GM19025 (cell line): ENCODE measurements around the gene SLC39A11.
"Not testable (repeated sequence)": the region's sequence is repeated elsewhere in the genome, so short reads cannot be mapped to it uniquely, and the experiment has no call there.

Source experiments
- ATAC-seq: cut with Tn5 transposase; IDR thresholded peaks from one replicate; pipeline ENCODE4 v1.9.1; 2021; ENCODE audit warnings: mild to moderate bottlenecking, low read depth, moderate library complexity; ENCODE audit not compliant: unreplicated experiment

SLC39A11 gene

DNA sequence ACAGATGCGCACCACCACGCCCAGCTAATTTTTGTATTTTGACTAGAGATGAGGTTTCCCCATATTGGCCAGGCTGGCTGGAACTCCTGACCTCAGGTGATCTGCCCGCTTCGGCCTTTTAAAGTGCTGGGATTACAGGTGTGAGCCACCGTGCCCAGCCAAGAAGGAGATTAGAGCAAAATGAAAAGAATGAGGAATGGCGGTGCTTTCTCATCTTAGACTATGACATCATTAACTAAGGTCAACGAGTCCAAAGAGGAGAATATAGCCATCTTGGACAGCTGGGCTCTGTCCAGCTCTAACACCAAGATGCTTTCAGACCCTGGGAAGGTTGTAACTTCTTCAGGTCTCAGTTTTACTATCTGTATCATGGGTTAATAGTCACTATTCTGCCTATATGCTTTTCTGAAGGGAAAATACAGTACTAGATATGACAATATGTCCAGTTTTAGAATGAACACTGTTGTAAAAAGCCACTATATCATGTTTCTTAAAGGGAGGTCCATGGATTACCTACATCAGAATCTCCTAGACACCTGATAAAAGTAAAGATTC is 76.7 kb downstream of the SLC39A11 start:
- ATAC-seq, result no peak

DNA sequence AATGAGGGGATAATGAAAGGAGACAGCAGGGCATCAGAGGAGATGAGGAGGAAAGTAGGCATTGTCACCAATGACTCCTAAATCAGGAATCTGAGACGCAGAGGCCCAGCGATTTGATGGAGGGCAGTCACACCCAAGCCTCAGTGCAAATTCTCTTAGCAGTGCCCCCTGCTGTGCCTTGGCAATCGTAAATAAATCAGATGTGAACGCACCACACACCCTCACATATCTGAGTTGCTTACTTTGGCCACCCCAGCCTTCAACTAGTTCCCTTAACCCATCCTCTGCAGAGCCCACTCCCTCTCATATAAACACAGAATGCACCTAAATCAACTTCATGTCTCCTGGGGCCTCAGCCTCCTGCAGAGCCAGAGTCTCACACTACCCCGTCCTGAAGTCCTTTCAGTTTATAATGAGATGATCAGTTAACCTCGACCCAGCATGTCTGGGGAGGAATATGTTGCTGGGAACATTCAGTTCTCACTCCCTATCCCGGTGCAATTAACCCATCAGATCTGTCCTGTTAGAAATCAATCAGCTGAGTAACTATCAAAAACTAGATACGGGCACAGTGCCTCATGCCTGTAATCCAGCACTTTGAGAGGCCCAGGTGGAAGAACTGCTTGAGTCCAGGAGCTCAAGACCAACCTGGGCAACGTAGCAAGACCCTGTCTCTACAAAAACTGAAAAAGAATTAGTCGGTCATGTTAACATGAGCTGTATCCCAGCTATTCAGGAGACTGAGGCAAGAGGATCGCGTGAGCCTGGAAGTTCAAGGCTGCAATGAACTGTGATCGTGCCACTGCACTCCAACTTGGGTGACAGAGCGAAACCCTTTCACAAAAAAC is 78.4 kb downstream of the SLC39A11 start:
- ATAC-seq, result no peak

DNA sequence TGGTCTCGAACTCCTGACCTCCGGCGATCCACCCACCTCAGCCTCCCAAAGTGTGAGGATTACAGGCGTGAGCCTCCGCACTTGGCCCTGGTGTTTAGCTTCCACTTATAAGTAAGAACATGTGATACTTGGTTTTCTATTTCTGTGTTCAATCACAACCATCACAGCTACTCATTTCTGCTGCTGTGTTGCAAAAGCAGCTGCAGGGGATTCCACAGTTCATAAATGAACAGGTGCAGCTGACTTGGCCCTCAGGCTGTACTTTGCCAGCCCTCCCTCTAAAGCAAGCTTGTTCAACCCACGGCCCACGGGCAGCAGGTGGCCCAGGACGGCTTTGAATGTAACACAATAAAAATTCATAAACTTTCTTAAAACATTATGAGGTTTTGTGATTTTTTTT is 79.2 kb downstream of the SLC39A11 start:
- no peak for ATAC-seq

DNA sequence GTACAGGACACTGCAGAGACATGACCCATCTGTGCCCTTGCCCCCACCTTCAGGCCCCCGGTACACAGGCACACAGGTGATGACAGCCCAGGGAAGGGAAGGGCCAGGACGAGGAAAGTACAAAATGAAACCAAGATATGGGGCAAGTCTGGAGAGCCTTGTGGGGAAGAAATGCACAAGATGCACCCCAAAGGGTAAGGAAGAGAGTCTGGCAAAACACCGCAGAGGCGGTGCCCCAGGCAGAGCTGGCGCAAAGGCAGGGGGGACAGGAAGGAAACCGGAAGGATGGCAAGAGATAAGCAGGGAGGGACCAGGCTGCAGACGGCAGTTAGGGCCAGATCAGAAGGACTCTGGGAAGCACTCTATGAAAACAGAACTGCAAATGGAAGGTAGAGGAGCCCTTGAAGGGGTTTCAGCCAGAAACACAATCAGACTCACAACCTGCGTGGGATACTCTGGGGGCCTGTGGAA is 81.4 kb downstream of the SLC39A11 start:
- ATAC-seq, result no peak

DNA sequence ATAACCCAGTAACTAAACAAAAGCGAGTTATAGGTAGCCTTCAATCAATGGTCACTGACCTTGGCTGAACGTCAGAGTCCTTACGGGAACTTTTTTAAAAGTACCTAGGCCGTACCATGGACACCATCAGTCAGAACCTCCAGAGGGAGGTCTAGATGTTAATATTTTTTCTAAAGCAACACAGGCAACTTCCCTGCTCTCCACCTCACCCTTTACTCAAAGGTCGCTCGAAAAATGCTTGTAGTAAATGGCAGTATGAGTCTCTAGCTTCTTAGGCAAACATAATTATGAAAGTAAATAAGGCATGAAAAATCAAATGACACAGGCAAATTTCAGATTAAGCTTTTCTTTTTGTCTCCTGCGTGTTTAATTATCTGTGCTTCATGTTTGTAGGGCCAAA is 82.1 kb downstream of the SLC39A11 start:
- no peak for ATAC-seq

DNA sequence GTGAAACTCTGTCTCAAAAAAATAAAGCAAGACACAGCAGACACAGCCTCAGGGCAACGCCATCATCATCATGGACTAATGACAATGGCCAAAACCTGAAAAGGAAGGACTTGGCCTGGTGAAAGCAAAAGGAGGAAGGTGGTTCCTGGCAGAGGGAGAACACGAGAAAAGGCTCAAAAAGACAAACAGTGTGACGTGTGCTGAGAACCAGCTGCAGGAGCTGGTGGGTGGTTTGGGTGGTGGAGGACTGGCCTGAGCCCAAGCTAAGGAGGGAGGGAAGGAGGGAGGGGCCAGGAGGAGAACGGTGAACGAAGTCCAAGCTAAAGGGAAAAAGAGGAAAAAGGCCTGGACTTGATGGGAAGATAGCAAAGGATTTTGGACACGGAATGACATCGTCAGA is 85.1 kb downstream of the SLC39A11 start:
- ATAC-seq, result no peak

DNA sequence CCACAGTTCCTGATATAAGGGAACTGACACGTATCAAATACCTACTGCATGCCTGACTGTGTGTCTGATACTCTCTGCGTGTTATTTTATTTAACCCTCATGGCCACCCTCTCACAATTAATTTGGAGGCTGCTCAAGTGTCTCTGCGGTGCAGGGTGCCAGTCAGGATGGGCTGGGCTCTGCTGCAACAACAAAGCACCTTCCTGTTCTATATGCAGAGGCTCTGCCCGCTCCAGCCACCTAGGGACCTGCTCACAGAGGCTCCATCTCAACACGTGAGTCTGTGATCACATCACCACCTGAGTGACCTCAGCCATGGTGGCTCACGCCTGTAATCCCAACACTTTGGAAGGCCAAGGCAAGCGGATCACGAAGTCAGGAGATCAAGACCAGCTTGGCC is 87.1 kb downstream of the SLC39A11 start:
- ATAC-seq, result no peak

DNA sequence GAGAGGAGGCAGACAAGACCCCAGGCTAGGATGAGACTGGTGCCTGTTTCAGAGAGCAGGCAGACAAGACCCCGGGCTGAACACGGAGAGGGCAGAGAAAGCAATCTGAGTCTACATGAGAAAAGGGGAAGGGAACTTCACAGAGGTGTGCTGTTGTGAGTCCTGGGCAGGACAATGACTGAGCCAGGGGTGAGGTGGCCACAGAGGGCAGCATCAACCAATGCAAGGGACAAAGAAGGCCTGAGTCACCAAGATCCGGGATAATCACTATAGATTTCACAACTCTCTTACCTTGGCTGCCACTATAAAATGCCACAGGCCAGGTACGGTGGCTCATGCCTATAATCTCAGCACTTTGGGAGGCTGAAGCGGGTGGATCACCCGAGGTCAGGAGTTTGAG is 89.0 kb downstream of the SLC39A11 start:
- no peak for ATAC-seq

DNA sequence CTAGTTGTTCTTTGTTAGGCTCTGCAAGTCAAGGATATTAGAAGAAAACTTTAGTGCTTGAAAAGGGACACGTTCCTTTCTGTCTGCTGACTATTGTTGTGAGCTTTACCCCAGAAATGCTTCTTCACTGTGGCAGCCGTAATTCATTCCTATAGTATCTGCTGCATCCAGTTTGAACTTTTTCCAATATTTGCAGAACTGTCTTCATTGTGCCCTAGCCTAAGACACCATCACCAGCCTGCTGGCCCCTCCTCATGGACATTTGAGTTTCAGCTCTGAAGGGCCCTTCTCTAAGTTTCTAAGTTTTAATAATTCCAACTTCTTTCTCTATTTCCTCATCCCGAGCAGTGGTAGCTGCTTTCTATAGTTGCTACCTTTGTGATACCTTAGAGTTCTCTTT is 91.7 kb downstream of the SLC39A11 start:
- no peak for ATAC-seq

DNA sequence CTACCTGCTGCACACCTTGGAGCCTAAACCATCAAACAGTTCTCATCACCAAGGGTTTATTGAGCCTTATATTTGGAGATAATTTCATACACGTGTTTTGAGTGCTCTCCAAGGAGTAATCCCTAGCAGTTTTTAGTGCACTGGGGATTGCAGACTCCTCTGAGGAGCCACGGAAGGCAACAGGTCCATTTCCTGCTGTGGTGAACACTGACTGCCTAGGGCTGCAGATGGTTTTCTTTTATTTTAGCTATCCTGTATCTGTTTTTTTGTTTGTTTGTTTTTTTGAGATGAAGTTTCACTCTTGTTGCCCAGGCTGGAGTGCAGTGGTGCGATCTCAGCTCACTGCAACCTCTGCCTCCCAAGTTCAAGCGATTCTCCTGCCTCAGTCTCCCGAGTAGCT is 93.0 kb downstream of the SLC39A11 start:
- not testable (repeated sequence) for ATAC-seq

DNA sequence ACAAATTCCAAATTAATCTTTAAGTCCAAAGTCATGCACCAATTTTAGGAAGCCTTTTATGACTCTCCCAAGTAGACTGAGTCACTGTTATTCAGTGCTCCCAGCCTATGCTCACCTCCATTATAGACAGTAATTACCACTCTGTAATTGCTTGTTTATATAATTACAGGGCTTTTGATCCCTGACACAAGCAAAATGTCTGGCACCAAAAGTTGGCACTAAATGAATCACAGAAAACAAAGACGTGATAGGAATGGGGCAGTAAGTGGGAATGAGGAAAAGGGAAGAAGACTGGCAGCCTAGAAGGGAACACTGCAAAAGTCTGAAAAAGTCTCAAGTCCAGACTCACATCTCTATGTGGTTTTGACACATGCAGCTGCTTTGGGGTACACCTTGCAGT is 94.1 kb downstream of the SLC39A11 start:
- no peak for ATAC-seq

DNA sequence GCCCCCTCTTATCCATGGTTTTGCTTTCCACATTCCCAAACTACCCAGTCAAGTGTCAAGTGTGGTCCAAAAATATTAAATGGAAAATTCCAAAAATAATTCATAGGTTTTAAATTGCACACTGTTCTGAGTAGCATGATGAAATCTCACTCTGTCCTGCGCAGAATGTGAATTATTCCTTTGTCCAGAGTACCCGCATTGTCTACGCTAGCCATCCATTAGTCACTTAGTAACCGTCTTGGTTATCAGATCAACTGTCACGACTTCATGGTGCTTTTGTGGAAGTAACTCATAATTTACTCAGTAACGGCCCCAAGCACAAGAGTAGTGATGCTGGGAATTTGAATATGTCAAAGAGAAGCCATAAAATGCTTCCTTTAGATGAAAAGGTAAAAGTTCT is 94.9 kb downstream of the SLC39A11 start:
- no peak for ATAC-seq

DNA sequence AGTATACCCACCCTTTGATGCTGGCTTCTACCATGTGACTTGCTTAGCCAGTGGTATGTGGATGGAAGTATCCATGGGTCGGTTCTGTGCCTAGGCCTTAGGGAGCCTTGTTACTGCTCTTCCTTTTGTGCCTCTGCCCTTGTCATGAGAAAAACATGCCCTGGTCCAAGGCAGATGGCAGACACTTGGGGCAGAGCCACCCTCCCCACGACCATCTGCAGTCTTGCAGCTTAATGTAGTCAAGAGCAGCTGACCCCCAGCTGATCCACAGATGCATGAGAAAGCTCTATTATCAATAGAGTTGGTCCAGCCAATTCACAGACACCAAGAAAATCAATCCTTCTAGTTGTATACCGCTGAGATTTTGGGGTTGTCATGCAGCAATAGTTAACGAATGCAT is 95.7 kb downstream of the SLC39A11 start:
- ATAC-seq, result no peak

DNA sequence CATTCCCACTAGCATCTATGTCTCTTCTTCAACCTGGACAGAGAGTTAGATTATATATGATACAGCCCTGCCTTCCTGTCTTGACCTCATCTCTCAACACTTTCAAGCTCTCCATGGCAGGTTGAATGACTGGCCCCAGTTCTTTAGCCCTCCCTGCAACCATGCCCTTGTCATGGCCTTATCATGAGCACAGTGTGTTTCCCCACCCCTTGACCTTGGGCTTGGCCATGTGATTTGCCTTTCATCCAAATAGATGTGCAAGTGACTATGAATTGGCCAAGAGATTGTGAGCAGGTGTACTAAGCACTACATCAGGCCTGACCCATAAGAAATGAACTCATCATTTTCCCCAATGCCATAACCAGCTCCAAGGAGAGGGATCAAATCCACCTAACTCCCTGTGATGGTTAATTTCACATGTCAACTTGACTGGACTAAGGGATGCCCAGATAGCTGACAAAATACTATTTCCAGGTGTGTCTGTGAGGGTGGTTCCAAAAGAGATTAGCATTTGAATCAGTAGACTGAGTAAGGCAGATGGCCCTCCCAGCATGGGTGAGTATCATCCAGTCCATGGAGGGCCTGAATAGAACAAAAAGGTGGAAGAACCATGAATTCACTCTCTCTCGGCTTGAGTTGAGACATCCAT is 97.4 kb downstream of the SLC39A11 start:
- ATAC-seq, result no peak

DNA sequence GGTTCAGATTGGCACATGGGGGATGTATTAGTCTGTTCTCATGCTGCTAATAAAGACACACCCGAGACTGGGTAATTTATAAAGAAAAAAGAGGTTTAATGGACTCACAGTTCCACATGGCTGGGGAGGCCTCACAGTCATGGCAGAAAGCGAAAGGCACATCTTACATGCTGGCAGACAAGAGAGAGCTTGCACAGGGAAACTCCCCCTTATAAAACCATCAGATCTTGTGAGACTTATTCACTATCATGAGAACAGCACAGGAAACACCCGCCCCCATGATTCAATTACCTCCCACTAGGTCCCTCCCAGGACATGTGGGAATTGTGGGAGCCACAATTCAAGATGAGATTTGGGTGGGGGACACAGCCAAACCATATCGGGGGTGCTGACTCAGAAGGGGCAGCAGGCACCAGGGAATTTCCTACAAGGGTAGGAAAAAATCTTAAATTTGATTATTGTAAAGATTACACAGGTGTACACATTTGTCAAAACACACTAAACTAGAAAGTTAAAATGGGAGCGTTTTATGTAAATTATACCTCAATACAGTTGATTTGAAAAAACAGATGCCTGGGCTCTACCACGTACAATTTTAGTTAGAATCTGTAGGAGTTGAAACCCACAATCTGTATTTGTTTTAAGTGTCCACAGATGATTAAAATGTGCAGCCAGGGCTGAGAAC is 99.6 kb downstream of the SLC39A11 start:
- ATAC-seq, result not testable (repeated sequence)

DNA sequence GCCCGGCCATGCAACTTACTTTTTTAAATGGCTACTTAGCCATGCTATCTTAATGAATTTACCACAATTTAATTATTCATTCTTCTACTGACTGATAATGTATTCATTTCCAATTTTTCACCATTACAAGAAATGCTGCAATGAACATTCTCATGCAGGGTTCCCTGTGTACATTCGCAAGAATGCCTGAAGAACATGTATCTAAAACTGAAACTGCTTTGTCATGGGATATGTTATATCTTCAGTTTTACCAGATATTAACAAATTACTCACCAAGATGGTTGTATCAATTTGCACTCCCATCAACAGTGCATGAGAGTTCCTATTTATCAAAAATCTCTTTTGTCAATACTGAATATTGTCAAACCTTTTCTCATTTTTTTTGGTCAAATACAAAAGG is 100.8 kb downstream of the SLC39A11 start:
- no peak for ATAC-seq

DNA sequence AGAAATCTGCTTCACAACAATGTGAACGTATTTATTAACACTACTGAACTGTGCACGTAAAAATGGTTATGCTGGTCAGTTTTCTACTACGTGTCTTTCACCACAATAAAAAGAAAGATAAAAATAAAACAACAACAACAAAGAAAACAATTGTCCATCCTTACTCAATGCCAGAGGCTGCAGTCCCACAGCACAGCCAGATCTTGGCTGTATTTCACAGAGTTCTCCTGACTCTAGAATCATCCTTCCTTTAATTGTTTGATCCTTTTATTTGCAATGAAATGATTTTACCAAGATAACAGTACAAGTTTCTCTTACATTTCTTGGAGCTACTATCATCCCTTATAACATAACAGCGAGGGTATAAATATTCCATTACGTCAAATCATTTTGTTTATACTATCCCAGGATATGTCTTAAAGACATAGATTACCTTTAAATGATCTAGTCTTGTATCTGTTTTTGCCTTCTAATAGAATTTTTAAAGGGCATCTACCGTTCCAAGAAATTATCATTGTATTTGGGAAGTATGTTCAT is 103.3 kb downstream of the SLC39A11 start:
- no peak for ATAC-seq

DNA sequence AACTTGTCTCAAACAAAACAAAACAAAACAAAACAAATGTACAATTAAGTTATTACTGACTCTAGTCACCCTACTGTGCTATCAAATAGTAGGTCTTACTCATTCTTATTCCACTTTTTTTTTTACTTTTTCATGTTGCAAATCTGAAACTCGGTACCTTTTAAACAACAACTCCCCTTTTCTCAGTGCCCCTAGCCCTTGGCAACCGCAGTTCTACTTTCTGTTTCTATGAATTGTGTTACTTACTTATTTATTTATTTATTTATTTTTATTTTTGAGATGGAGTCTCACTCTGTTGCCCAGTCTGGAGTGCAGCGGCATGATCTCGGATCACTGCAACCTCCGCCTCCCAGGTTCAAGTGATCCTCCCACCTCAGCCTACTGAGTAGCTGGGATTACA is 104.0 kb downstream of the SLC39A11 start:
- no peak for ATAC-seq

DNA sequence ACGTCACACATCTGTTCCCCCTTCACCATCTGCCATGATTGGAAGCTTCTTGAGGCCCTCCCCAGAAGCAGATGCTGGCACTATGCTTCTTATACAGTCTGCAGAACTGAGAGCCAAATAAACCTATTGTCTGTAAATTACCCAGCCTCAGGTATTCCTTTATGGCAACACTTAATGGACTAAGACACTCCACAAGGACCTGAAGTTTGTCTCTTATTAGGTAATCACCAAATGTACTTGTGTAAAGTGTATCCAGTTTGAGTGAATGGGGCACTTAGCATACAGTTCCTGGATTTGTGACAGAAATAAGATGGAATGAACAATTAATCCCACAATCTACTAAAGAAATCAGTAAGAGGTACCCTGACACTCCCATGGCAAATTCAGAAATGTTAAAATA is 105.3 kb downstream of the SLC39A11 start:
- no peak for ATAC-seq

DNA sequence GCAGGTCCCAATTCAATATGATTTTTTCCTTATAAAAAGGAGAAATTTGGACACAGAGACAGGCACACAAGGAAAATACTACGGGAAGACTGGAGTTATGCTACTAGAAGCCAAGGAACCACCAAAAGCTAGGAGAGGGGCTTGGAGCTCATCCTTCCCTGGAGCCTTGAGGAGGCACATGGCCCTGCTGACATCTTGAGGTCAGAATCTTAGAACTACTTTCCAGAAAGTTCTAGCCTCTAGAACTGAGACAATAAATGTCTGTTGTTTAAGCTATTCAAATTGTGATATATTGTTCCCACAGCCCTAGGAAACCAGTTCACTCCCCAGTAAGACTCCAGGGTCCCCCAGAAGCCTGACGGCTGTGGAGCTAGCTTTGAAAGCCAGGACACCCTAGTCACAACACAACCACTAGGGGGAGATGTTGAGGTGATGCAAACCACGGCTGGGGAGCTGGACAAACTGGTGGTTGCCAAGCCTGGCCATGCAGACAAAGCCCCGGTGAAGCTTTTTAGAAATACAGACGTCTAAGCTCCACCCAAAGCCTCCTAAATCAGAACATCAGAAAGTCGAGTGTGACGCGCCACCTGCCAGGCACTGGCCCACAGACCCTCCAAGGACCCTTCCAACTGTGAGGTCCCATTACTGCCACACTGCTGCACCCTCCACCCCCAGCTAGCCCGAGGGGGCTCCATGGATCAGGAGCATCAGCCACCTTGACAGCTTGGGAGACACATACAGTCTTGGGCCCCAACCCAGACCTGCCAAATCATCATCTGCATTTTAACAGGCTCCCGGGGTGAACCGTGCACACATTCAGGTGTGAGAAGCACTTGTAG is 106.4 kb downstream of the SLC39A11 start:
- no peak for ATAC-seq
